Activated naive CD4-positive, alpha-beta T cell treated with anti-CD3 and anti-CD28 coated beads for 36 hours (primary cell): ENCODE measurements around the gene HYOU1. TPM values are rescaled to one million over a fixed set of nuclear protein-coding genes. Genes with fewer than 3 reads are reported as not detected.
"Not testable (repeated sequence)": the region's sequence is repeated elsewhere in the genome, so short reads cannot be mapped to it uniquely, and the experiment has no call there.

Source experiments
- CTCF ChIA-PET: fragments of 350-600 bp; sonication (Branson Sonifier 250); formaldehyde crosslinking; loops from one replicate; lab custom pipeline; 2021; ENCODE audit warnings: antibody characterized with exemption; lab: Charles Lee
- DNase-seq: peaks from one replicate; pipeline ENCODE4 v3.0.0-alpha.2; 2020
- H3K27ac Mint-ChIP-seq: one replicate; pipeline ENCODE4 v1.8.0; 2021; ENCODE audit warnings: mild to moderate bottlenecking, mixed read lengths
- H3K27me3 Mint-ChIP-seq: one replicate; pipeline ENCODE4 v1.8.0; 2021; ENCODE audit warnings: low read depth, mixed read lengths
- H3K36me3 Mint-ChIP-seq: one replicate; pipeline ENCODE4 v1.8.0; 2021; ENCODE audit warnings: low read depth, mixed read lengths
- H3K4me1 Mint-ChIP-seq: one replicate; pipeline ENCODE4 v1.8.0; 2021; ENCODE audit warnings: low read depth, mixed read lengths
- H3K4me3 Mint-ChIP-seq: one replicate; pipeline ENCODE4 v1.8.0; 2021; ENCODE audit warnings: mild to moderate bottlenecking, moderate library complexity, mixed read lengths
- H3K9me3 Mint-ChIP-seq: one replicate; pipeline ENCODE4 v1.8.0; 2021; ENCODE audit warnings: mixed read lengths
- intact Hi-C: fragments of 100-400 bp; cut with micrococcal nuclease; formaldehyde crosslinking; loops from one replicate; pipeline ENCODE4 v1.15.1; 2023
- total RNA-seq, 2 experiments: library from RNA; stranded (reverse); gene quantifications; one replicate each; pipeline ENCODE4 v1.2.3, GENCODE V29; 2021

The HYOU1 gene, protein sequence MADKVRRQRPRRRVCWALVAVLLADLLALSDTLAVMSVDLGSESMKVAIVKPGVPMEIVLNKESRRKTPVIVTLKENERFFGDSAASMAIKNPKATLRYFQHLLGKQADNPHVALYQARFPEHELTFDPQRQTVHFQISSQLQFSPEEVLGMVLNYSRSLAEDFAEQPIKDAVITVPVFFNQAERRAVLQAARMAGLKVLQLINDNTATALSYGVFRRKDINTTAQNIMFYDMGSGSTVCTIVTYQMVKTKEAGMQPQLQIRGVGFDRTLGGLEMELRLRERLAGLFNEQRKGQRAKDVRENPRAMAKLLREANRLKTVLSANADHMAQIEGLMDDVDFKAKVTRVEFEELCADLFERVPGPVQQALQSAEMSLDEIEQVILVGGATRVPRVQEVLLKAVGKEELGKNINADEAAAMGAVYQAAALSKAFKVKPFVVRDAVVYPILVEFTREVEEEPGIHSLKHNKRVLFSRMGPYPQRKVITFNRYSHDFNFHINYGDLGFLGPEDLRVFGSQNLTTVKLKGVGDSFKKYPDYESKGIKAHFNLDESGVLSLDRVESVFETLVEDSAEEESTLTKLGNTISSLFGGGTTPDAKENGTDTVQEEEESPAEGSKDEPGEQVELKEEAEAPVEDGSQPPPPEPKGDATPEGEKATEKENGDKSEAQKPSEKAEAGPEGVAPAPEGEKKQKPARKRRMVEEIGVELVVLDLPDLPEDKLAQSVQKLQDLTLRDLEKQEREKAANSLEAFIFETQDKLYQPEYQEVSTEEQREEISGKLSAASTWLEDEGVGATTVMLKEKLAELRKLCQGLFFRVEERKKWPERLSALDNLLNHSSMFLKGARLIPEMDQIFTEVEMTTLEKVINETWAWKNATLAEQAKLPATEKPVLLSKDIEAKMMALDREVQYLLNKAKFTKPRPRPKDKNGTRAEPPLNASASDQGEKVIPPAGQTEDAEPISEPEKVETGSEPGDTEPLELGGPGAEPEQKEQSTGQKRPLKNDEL
- 100 to 1,000 TPM; 108 to 116 TPM for total RNA-seq

DNA sequence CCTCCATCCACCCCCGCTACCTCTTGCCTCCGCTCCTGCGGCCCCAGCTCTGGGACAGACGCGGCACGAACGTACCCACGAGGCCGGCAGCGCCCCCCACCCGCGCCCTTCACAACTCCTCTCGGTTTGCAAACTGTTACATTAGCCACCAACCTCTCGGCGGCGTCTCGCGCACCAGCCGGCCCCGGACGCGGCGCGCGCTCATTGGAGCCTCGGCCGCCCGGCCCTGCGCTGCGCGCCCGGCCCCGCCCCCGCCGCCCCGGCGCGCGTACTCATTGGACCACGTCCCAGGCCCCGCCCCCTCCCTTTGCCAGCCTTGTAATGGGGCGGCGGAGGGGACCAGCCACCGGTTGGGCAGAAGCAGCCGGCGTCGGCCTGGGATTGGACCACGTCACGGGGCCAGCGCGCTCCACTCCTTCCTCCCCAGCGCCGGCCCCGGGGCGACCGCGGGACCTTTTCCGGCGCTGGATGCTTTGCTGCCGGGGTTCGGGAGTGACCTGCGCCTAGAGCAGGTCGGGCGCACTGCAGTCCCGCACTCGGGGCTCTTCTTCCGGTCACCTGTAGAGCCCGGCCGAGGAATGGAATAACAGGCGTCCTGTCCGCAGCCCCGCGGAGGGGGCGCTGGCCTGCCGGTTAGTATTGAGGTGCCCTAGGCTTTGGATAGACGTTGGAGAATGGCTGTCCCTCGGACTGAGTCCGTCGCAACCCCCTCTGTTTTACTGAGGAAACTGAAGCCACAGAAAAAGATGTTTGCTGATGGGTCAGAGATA lies at the start of gene HYOU1:
Gene HYOU1 (minus strand): TSS at position 206 of the 770 bp plus-strand sequence. CDS start 1,045 bp downstream, outside the sequence.
- H3K27me3 Mint-ChIP-seq = no peaks in the 10 kb centered on the region
- DNase-seq = peak; percentile 99
- CTCF ChIA-PET = interaction anchor here (0.6 to 1.7 kb wide), 11 partner anchors 8 to 367 kb away, joined by 3 to 13 read pairs (median 3); partner anchors contain the start of genes DPAGT1 and VPS11
- peak within 1 kb of the TSS; percentile 95 for H3K27ac Mint-ChIP-seq
- H3K4me1 Mint-ChIP-seq = peaks cover 53% of the 10 kb centered on the region
- no peaks in the 10 kb centered on the region for H3K9me3 Mint-ChIP-seq
- intact Hi-C loops = loop anchor here (1.0 to 2.0 kb wide), 11 partner anchors 10 to 266 kb away; partner anchors contain the start of genes CBL, CENATAC, DPAGT1 and HINFP
- H3K36me3 Mint-ChIP-seq = peaks cover 27% of the 10 kb centered on the region
- peak within 1 kb of the TSS; percentile 98 for H3K4me3 Mint-ChIP-seq

DNA sequence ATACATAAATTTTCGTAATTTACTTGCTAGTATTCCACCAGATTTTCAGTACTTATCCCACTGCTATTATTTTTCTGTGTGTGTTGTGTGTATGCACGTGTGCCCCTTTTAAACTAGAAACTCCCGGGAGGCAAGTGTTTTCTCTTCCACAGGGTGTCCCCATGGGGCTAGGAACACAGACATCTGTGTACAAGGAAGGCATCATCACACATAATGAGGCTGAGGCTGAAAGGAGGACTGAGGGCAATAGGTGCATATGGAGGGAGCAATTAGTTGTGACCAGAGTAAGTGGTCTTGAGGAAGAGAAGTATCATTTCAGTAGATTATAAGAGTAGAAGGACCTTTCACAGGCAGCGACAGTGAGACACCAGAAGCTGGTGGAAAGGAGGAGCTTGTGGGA lies 46.8 kb upstream of the HYOU1 start:
- Mint-ChIP-seq H3K9me3 (no peaks in the 10 kb centered on the region), H3K4me1 (peaks cover 40% of the 10 kb centered on the region), H3K27ac (peak overlapping the region; percentile 95), H3K36me3 (peaks cover 14% of the 10 kb centered on the region), H3K27me3 (no peaks in the 10 kb centered on the region), H3K4me3 (peak overlapping the region; percentile 43)
- DNase-seq = no peak
- CTCF ChIA-PET = interaction anchor here (0.6 to 1.4 kb wide), 3 partner anchors 19 to 205 kb away, joined by 3 read pairs; no protein-coding TSS in a partner anchor
- intact Hi-C loops = loop anchor here (2.0 to 10.0 kb wide), 4 partner anchors 93 to 879 kb away; partner anchors contain the start of gene JAML

DNA sequence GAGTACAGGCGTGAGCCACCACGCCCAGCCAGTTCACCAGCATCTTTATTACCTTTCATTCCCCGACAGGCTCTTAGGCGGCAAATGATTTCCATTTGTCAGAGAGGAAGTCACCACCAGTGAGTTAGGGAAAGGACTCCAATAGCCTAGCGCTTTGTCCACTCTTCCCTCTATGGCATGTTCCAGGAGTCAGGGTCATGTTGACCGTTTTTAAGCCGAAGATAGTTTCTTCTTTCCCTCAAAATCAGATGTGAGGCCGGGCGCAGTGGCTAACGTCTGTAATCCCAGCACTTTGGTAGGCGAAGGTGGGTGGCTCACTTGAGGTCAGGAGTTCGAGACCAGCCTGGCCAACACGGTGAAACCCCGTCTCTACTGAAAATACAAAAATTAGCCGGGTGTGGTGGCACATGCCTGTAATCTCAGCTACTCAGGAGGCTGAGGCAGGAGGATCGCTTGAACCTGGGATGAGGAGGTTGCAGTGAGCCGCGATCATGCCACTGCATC lies 46.2 kb upstream of the HYOU1 start:
- Mint-ChIP-seq H3K36me3 (peaks cover 16% of the 10 kb centered on the region), H3K4me1 (peaks cover 36% of the 10 kb centered on the region), H3K27ac (peak overlapping the region; percentile 95), H3K4me3 (peak overlapping the region; percentile 94)
- CTCF ChIA-PET = interaction anchor here (0.6 to 1.3 kb wide), 7 partner anchors 19 to 221 kb away, joined by 3 to 6 read pairs (median 3); partner anchors contain the start of gene VPS11
- intact Hi-C loops = loop anchor here (2.0 to 10.0 kb wide), 4 partner anchors 94 to 878 kb away; partner anchors contain the start of gene JAML
- not testable (repeated sequence) for H3K9me3 Mint-ChIP-seq, DNase-seq, H3K27me3 Mint-ChIP-seq

DNA sequence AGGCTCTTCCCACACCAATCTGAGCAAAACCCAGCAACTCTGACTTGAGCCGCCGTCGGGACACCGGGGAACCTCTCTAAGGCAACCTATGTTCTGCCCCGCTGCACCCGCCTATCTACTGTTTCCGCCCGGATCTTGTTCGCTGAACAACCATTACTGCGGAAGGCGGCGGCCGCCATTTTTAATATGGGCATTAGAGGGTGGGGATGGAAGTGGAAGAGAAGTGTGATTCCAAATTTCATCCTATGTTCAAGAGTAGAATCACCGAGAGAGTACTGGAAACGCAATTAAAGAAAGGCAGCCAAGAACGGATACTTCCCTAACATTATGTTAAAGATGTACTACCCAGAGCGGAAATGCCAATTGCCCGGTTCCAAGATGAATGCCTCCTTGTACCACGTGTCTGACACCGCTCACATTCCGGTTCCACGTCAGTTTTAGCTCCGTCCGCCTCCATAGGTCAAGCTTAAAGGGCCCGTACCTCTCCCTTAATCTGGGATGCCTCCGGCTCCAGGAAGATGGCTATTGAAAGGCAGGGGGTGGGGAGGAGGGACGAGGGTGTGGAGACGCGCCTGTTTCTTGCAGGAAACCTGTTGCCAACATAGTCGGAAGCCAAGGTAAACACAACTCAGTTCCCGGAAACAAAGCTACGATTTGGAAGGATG lies 44.9 kb upstream of the HYOU1 start, which contains the start of gene DPAGT1:
Gene DPAGT1 (minus strand): TSS at position 95 of the 665 bp plus-strand sequence. CDS start 198 bp downstream, outside the sequence.
- H3K36me3 Mint-ChIP-seq = peaks cover 26% of the 10 kb centered on the region
- peak within 1 kb of the TSS; percentile 95 for H3K27ac Mint-ChIP-seq
- intact Hi-C loops = loop anchor here (1.0 to 10.0 kb wide), 11 partner anchors 17 to 877 kb away; partner anchors contain the start of genes HINFP, HMBS, HYOU1 and JAML
- peak; percentile 92 for DNase-seq
- no peaks in the 10 kb centered on the region for H3K27me3 Mint-ChIP-seq
- CTCF ChIA-PET = interaction anchor here (0.6 to 1.3 kb wide), 6 partner anchors 34 to 219 kb away, joined by 3 to 6 read pairs (median 3); partner anchors contain the start of genes CBL and VPS11
- H3K4me1 Mint-ChIP-seq = peaks cover 35% of the 10 kb centered on the region
- peak within 1 kb of the TSS; percentile 94 for H3K4me3 Mint-ChIP-seq
- H3K9me3 Mint-ChIP-seq = no peaks in the 10 kb centered on the region

DNA sequence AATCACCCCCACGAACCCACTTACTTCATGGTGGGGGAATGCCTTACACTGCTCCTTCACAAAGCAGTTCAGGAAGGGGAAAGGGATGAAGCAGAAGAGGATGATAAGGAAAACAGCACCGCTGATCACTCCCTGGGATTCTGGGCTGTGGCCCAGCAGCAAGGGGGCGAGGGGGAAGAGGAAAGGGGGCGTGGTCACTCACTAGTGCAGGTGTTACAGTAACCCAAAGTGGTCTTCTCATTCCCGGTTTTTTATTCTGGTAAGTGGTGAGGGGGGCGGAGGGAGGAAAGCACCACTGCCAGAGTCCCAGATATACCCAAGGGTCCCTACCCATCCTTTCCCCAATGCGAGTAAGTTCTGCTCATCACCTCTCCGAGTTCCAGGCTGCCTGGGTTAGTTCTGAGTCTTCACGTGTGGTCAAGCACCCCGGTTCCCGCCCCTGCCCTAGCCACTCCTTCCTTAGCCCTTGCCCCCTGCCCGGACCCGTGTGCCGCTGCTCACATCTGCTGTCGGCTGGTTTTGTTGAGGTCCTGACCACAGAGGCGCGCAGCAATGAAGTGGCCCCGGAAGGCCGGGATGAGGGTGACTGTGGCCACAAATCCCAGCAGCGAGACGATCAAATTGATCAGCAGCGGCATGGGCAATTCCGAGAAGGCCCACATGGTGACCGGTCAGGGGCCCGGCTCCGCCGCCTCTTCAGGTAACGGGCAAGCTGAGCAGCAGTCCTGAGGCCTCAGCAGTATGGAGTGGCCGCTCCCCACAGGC lies 44.2 kb upstream of the HYOU1 start:
- H3K27ac Mint-ChIP-seq = peak overlapping the region; percentile 95
- H3K27me3 Mint-ChIP-seq = no peaks in the 10 kb centered on the region
- CTCF ChIA-PET = interaction anchor here (1.0 kb wide), 2 partner anchors 16 to 104 kb away, joined by 4 read pairs; partner anchors contain the start of genes CBL and HMBS
- H3K4me1 Mint-ChIP-seq = peaks cover 31% of the 10 kb centered on the region
- intact Hi-C loops = loop anchor here (1.0 to 10.0 kb wide), 8 partner anchors 16 to 876 kb away; partner anchors contain the start of genes HMBS, HYOU1, JAML and NLRX1
- H3K4me3 Mint-ChIP-seq = peak overlapping the region; percentile 94
- H3K9me3 Mint-ChIP-seq = no peaks in the 10 kb centered on the region
- DNase-seq = peak; percentile 31
- H3K36me3 Mint-ChIP-seq = peaks cover 30% of the 10 kb centered on the region

DNA sequence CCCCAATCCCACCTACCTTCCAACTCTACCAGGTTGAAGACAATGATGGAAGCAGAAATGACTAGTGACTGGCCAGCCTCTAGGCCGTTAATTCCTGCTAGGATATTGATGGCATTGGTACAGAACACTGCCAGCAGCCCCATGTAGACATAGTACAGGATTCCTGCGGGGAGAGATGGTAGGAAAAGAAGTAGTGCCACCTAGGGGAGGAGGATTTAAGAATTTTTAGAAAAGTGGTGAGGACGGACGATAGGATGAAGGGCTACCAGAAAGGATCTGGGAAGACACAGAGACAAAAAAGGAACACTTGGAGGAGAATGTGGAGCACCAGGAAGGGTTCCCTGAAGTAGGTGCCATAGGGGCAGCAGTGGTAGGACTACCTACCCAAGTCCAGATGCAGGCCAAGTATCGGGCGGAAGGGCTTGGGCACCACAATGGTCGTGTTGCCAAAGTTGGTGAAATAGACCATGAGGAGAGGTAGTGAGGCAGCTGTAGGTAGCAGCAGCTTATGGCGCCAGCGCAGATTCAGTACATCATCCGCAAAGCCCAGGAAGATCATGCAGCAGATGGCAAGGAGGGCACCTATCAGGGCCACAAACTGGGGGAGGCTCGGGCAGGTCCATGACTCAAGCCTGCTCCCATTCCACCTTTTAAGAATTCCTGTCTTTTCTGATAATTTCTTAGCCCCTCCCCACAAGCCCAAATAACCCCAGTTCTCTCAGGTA lies 43.4 kb upstream of the HYOU1 start:
- DNase-seq = no peak
- H3K27me3 Mint-ChIP-seq = no peaks in the 10 kb centered on the region

DNA sequence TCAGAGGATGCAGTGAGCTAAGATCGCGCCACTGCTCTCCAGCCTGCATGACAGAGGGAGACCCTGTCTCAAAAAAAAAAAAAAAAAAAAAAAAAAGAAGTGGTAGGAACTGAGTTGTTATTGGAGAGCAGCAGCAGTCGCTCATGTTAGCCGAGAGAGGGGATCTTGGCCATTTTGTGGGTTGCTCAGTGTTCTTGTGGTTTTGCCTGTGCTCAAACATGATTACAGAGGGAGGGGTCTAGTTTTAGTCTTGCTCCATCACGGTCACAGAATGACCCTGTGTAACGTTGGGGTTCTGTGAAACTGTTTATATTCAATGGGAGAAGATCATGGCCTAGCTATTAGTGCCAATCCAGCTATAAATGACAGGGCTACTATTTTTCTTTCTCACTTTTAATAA lies 42.7 kb upstream of the HYOU1 start:
- no peaks in the 10 kb centered on the region for H3K9me3 Mint-ChIP-seq
- no peak overlapping the region for H3K27ac Mint-ChIP-seq
- H3K4me1 Mint-ChIP-seq = peaks cover 32% of the 10 kb centered on the region
- DNase-seq = no peak
- intact Hi-C loops = loop anchor here (2.0 to 10.0 kb wide), 7 partner anchors 15 to 875 kb away; partner anchors contain the start of genes HMBS, JAML and NLRX1
- H3K4me3 Mint-ChIP-seq = peak overlapping the region; percentile 94
- H3K27me3 Mint-ChIP-seq = no peaks in the 10 kb centered on the region
- CTCF ChIA-PET = interaction anchor here (0.7 to 1.4 kb wide), 8 partner anchors 9 to 83 kb away, joined by 3 to 8 read pairs (median 4); no protein-coding TSS in a partner anchor
- peaks cover 40% of the 10 kb centered on the region for H3K36me3 Mint-ChIP-seq

More for the DNA sequence above, 43.4 kb upstream of the HYOU1 start:
- intact Hi-C loops = loop anchor here (2.0 to 10.0 kb wide), 6 partner anchors 16 to 876 kb away; partner anchors contain the start of genes HMBS, JAML and NLRX1
- peaks cover 31% of the 10 kb centered on the region for H3K4me1 Mint-ChIP-seq
- H3K4me3 Mint-ChIP-seq = peak overlapping the region; percentile 94
- peak overlapping the region; percentile 95 for H3K27ac Mint-ChIP-seq
- H3K36me3 Mint-ChIP-seq = peaks cover 33% of the 10 kb centered on the region
- CTCF ChIA-PET = interaction anchor here (0.8 to 1.2 kb wide), 4 partner anchors 9 to 40 kb away, joined by 3 to 4 read pairs (median 4); partner anchors contain the start of gene HMBS
- H3K9me3 Mint-ChIP-seq = no peaks in the 10 kb centered on the region

DNA sequence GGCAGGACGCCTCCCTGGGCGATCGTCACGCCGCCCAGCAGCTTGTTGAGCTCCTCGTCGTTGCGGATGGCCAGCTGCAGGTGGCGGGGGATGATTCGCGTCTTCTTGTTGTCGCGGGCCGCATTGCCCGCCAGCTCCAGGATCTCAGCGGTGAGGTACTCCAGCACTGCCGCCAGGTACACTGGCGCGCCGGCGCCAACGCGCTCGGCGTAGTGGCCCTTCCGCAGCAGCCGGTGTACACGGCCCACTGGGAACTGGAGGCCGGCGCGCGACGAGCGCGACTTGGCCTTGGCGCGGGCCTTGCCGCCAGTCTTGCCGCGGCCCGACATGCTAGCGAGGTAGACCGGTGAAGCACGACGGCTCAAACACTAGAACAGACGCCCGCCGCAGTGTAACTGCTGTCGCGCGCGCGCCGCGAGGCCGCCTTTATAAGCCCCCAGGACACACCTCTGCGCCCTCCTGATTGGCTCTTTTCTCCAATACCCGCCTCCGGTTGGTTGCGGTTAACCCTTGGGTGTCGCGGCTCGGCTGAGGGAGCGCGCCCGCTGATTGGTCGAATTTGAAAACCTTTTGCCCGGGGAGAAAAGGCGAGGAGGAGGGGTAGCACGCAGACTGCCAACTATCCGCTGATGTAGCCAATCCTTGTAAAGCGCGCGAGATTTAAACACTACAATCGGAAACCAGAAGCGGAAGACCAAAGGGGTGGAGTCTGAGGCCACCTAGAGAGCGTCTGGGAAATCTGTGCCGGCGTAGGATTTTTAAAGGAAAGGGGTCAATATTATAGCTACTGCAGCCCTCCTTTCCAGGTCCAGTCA lies 38.3 kb upstream of the HYOU1 start:
- DNase-seq = peak; percentile 100
- H3K4me3 Mint-ChIP-seq = peak overlapping the region; percentile 92
- H3K36me3 Mint-ChIP-seq = peaks cover 67% of the 10 kb centered on the region
- no peaks in the 10 kb centered on the region for H3K27me3 Mint-ChIP-seq
- peak overlapping the region; percentile 96 for H3K27ac Mint-ChIP-seq
- CTCF ChIA-PET = interaction anchor here (0.7 to 2.2 kb wide), 5 partner anchors 10 to 229 kb away, joined by 3 to 8 read pairs (median 4); partner anchors contain the start of genes C2CD2L and HMBS
- no peaks in the 10 kb centered on the region for H3K9me3 Mint-ChIP-seq
- H3K4me1 Mint-ChIP-seq = peaks cover 39% of the 10 kb centered on the region
- intact Hi-C loops = loop anchor here (1.0 to 5.0 kb wide), 12 partner anchors 10 to 306 kb away; partner anchors contain the start of genes CENATAC, HINFP, HYOU1 and RNF26
